Right hindlimb (tissue), 1 donor: Measurements from ENCODE around the gene SPPL2C.

Experiments used
- DNase-seq: peaks from one replicate; pipeline ENCODE4 v3.0.0-alpha.2; 2018

Gene SPPL2C

GRCh38 chr17:45888392-45888791 lies 43.7 kb downstream of the SPPL2C start:
- DNase-seq: no peak

GRCh38 chr17:45889579-45889978 lies 44.9 kb downstream of the SPPL2C start:
- no peak for DNase-seq

GRCh38 chr17:45893725-45894021 lies 49.0 kb downstream of the SPPL2C start:
- no peak for DNase-seq

GRCh38 chr17:45894022-45894784 lies 49.5 kb downstream of the SPPL2C start, which contains the start of gene MAPT:
TSS of gene MAPT (plus strand) at chr17:45894554. CDS start at chr17:45962338, 67,784 bp downstream.
- peak; percentile 95 for DNase-seq

GRCh38 chr17:45895304-45895968 lies 50.8 kb downstream of the SPPL2C start:
- DNase-seq: peak; percentile 35

GRCh38 chr17:45895969-45896785 lies 51.5 kb downstream of the SPPL2C start:
- DNase-seq: no peak
